ENCODE measurements around the gene SBF2. TPM values are rescaled to one million over a fixed set of nuclear protein-coding genes. Genes with fewer than 3 reads are reported as not detected.

SBF2 gene
- total RNA-seq, 2 donors from 2014 or later: 30.5 to 47.0 TPM

GRCh38 chr11:9739123-9739900 lies 554.7 kb downstream of the SBF2 start:
- Histone ChIP-seq H3K9ac (ENCODE audit: low read depth in 2 of 2, low read length in 2 of 2) (no peak overlapping the region), H3K4me1 (no peaks in the 10 kb centered on the region), H3K9me3 (no peaks in the 10 kb centered on the region), H3K4me3 (no peak overlapping the region), H3K27me3 (no peaks in the 10 kb centered on the region), H3K36me3 (no peaks in the 10 kb centered on the region), H3K27ac (no peak overlapping the region)
- no peak for TF ChIP-seq CTCF (IDR thresholded peaks at IDR 0.05)
- DNase-seq: no peak
- intact Hi-C loops (cut with DNase I): no loop called here

- no peak overlapping the region for H3K4me3 ChIP-seq
- H3K36me3 ChIP-seq: no peaks in the 10 kb centered on the region
- intact Hi-C loops (cut with DNase I): no loop called here
- no peak for DNase-seq
- H3K9me3 ChIP-seq: no peaks in the 10 kb centered on the region
- no peak overlapping the region for H3K27ac ChIP-seq
- no peaks in the 10 kb centered on the region for H3K27me3 ChIP-seq
- H3K4me1 ChIP-seq: no peaks in the 10 kb centered on the region
- no peak overlapping the region for H3K9ac ChIP-seq (ENCODE audit: low read depth in 2 of 2, low read length in 2 of 2)
- no peak for TF ChIP-seq CTCF (IDR thresholded peaks at IDR 0.05)
Observed at GRCh38 chr11:9738707-9739106, 555.3 kb downstream of the SBF2 start.

GRCh38 chr11:9738116-9738515 lies 555.9 kb downstream of the SBF2 start:
- H3K9me3 ChIP-seq: no peaks in the 10 kb centered on the region
- H3K36me3 ChIP-seq: no peaks in the 10 kb centered on the region
- no peak for DNase-seq
- no peak overlapping the region for H3K4me3 ChIP-seq
- no peaks in the 10 kb centered on the region for H3K27me3 ChIP-seq
- H3K27ac ChIP-seq: no peak overlapping the region
- TF ChIP-seq CTCF (IDR thresholded peaks at IDR 0.05): no peak
- intact Hi-C loops (cut with DNase I): no loop called here
- no peaks in the 10 kb centered on the region for H3K4me1 ChIP-seq
- no peak overlapping the region for H3K9ac ChIP-seq (ENCODE audit: low read depth in 2 of 2, low read length in 2 of 2)

GRCh38 chr11:9736365-9736764 lies 557.7 kb downstream of the SBF2 start:
- H3K4me1 ChIP-seq: no peaks in the 10 kb centered on the region
- H3K9me3 ChIP-seq: no peaks in the 10 kb centered on the region
- TF ChIP-seq CTCF (IDR thresholded peaks at IDR 0.05): no peak
- no peaks in the 10 kb centered on the region for H3K36me3 ChIP-seq
- H3K27me3 ChIP-seq: no peaks in the 10 kb centered on the region
- H3K4me3 ChIP-seq: no peak overlapping the region
- intact Hi-C loops (cut with DNase I): no loop called here
- no peak overlapping the region for H3K9ac ChIP-seq (ENCODE audit: low read depth in 2 of 2, low read length in 2 of 2)
- no peak overlapping the region for H3K27ac ChIP-seq
- DNase-seq: no peak

GRCh38 chr11:9735919-9736318 lies 558.1 kb downstream of the SBF2 start:
- Histone ChIP-seq H3K27ac (no peak overlapping the region), H3K9ac (ENCODE audit: low read depth in 2 of 2, low read length in 2 of 2) (no peak overlapping the region), H3K4me1 (no peaks in the 10 kb centered on the region), H3K27me3 (no peaks in the 10 kb centered on the region), H3K4me3 (no peak overlapping the region), H3K36me3 (no peaks in the 10 kb centered on the region), H3K9me3 (no peaks in the 10 kb centered on the region)
- DNase-seq: no peak
- intact Hi-C loops (cut with DNase I): no loop called here
- no peak for TF ChIP-seq CTCF (IDR thresholded peaks at IDR 0.05)

All from colonic mucosa (tissue), 4 donors.